HG02852 (cell line): Measurements from ENCODE around the gene MED8.

Source experiments
- ATAC-seq: cut with Tn5 transposase; IDR thresholded peaks from one replicate; pipeline ENCODE4 v1.9.1; 2021; ENCODE audit warnings: mild to moderate bottlenecking, moderate library complexity; ENCODE audit not compliant: unreplicated experiment

Gene MED8

DNA sequence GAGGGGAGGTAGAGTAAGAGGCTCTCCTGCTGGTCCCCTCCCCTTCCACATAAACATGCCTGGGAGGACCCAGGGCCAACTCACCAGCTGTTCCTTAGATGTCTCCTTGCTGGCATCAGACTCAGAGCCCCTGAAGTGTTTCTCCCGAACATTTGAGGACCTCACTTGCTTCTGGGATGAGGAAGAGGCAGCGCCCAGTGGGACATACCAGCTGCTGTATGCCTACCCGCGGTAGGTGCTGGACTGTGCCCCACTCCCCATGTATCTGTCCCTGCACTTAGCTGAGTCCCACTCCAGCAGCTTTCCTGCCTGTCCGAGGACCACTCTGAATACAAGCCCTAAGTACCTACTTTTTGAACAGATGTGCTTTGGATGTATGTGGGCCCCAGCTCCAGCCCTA, 51.6 kb downstream of the MED8 start:
- no peak for ATAC-seq

DNA sequence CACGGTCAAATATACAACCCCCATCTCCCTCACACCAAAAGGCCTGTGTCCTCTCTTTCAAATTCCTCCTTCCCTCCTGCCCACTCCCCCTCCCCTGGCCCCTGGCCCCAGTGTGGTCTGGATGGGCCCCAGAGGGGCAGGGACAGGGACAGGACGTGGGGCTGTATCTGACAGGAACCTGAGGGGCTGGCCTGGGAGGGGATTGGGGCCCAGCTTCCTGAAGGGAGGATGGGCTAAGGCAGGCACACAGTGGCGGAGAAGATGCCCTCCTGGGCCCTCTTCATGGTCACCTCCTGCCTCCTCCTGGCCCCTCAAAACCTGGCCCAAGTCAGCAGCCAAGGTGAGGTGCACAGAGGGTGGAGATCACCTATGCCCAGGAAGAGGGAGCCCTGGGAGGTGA, 52.0 kb downstream of the MED8 start, which contains the start of gene MPL:
Gene MPL (plus strand): TSS at position 231 of the 400 bp plus-strand sequence. CDS start 31 bp downstream, at position 262.
- ATAC-seq: no peak

DNA sequence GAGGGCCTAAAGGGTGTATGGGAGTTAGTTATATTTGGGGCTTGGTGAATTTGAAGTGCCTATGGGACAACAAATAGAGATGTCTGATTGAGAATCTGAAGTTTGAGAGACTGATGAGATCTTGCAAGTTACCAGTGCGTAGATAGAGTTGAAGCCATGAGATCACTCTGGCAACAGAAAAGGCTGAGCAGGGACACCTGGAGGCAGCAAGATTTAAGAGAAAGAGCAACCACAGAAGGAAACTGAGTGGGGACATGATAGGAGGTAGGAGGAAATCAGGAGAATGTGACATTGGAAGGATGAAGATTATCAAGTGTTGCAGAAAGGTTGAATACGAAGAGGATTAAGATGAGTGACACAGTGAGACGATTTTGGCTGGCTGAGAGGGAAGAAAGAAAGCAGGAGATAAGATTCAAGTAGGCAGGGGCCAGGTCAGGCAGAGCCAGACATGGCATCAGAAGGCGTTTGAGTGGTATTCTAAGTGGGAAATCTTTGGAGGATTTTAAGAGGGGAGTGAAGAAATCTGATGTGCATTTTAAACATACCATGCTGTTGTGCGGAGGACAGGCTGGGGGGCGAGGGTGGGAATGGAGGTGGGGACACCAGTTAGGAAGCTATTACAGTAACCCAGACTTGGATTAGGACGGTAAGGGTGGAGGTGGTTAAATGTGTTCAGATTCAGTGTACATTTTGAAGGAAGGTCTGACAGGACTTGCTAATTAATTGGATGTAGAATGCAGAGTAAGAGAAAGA, 55.0 kb downstream of the MED8 start:
- ATAC-seq: no peak
